Measurements from ENCODE around the gene TEX12.

GRCh38 chr11:112195951-112196351 is 28.8 kb downstream of the TEX12 start:
- TF ChIP-seq EZH2 (IDR thresholded peaks at IDR 0.05; ENCODE audit: low read depth, unreplicated experiment) (no peak), EZH2phosphoT487 (IDR thresholded peaks at IDR 0.05; ENCODE audit: unreplicated experiment) (no peak), POLR2AphosphoS5 (IDR thresholded peaks at IDR 0.05; ENCODE audit: low read depth) (no peak), REST (IDR thresholded peaks at IDR 0.05; ENCODE audit: unreplicated experiment) (no peak), CREB1 (CRISPR knock-in tag; IDR thresholded peaks at IDR 0.05; ENCODE audit: low read depth) (no peak), JUNB (IDR thresholded peaks at IDR 0.05; ENCODE audit: unreplicated experiment) (no peak), ETS1 (IDR thresholded peaks at IDR 0.05) (no peak), ZNF114 (CRISPR knock-in tag; IDR thresholded peaks at IDR 0.05) (no peak), ZNF331 (CRISPR knock-in tag; IDR thresholded peaks at IDR 0.05; ENCODE audit: low read depth) (no peak), NANOG (IDR thresholded peaks at IDR 0.05; ENCODE audit: borderline replicate concordance) (no peak), STAT1 (IDR thresholded peaks at IDR 0.05; ENCODE audit: unreplicated experiment) (no peak)
- TF ChIP-seq, protein P1, sequence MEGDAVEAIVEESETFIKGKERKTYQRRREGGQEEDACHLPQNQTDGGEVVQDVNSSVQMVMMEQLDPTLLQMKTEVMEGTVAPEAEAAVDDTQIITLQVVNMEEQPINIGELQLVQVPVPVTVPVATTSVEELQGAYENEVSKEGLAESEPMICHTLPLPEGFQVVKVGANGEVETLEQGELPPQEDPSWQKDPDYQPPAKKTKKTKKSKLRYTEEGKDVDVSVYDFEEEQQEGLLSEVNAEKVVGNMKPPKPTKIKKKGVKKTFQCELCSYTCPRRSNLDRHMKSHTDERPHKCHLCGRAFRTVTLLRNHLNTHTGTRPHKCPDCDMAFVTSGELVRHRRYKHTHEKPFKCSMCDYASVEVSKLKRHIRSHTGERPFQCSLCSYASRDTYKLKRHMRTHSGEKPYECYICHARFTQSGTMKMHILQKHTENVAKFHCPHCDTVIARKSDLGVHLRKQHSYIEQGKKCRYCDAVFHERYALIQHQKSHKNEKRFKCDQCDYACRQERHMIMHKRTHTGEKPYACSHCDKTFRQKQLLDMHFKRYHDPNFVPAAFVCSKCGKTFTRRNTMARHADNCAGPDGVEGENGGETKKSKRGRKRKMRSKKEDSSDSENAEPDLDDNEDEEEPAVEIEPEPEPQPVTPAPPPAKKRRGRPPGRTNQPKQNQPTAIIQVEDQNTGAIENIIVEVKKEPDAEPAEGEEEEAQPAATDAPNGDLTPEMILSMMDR (conservative IDR thresholded peaks at IDR 0.05; ENCODE audit: low read depth in 2 of 2) = no peak
